ENCODE results near the gene ZBTB7A.

- TF ChIP-seq POLR2A (IDR thresholded peaks at IDR 0.05) (no peak), CTCF (IDR thresholded peaks at IDR 0.05) (no peak)
Measured at GRCh38 chr19:4015705-4016402, 50.8 kb downstream of the ZBTB7A start.

Data from right lobe of liver (tissue), 4 donors.